Glomerular visceral epithelial cell (primary cell): ENCODE measurements around the gene FUCA1.
"Not testable (repeated sequence)": the region's sequence is repeated elsewhere in the genome, so short reads cannot be mapped to it uniquely, and the experiment has no call there.

Experiments
- DNase-seq: peaks from one replicate; pipeline ENCODE4 v3.0.0-alpha.2; 2016; ENCODE audit errors: extremely low spot score

FUCA1 gene

DNA sequence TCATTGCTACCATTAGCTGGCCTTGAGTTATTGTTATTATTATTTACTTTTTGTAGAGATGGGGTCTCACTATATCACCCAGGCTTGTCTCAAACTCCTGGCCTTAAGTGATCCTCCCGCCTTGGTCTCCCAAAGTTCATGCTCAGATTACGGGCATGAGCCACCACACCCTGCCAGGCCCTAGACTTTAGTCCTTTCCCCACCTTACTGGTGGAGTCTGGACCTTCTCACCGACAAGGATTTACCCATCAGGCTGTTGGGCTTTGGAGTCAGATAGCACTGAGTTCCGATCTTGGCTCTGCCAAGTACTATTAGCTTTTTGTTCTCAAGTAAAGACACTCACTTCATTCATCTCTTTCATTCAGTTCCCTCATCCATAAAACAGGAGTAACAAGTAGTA is 27.9 kb upstream of the FUCA1 start:
- DNase-seq, result no peak

DNA sequence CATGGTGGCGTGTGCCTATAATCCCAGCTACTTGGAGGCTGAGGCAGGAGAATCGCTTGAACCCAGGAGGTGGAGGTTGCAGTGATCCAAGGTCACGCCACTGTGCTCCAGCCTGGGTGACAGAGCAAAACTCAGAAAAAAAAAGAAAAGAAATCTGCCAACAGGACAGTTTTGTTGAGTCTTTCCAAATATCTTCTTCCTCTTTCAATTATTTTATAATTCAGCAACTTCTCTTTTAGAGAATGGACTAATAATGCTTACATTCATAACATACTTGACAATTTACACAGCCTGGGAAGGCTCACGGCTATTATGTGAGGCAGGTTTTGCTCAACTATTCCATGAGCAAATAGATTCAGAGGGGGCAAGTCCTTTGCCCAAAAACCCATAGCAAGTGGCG is 27.0 kb upstream of the FUCA1 start:
- no peak for DNase-seq

DNA sequence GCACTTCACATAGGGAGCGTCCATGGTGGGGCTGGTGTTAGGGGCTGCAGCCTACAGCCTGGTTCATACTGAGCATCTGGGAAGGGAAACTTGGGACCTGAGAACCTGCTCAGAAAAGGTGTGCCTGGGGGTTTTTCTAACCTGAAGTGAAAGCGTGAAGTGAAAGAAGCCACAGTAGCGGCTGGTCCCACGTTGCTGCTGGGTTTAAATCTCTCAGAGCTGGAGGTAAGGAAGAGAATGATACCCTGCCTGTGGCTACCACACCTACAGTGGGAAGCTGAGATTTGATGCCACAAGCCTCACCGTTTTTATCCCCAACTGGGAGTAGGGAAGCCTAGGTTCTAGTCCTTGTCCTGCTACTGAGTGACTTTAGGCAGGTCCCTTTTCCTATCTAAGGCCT is 21.0 kb upstream of the FUCA1 start:
- DNase-seq, result no peak

DNA sequence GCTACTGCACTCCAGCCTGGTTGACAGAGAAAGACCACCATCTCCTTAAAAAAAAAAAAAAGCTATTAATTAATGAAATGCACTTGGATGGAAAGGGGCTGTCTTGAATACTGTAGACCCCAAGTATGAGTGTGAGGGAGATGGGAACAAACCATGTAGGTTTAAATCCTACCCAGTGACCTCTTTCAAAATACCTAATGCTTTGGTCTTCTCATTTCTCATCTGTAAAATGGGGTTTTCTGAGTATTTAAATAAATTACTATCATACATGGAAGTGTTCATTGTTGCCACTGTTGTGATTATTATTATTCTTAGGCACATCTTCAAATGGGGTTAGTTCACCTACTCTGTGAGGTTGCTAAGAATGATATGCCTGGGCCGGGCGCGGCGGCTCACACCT is 17.1 kb upstream of the FUCA1 start:
- no peak for DNase-seq

DNA sequence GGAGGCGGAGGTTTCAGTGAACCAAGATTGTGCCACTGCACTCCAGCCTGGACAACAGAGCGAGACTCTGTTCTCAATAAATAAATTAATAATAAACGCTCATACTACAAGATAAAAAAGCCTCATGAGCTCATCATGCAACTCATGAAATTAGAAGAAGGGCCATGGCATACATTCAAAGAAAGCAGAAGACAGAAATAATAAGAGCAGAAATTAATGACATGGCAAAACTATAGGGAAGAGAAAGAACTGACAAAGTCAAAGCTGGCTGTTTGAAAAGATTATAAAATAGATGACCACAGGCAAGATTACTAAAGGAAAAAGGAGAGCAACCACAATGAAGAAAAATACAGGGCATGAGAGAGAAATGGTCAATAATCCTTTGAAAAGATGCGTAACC is 14.7 kb upstream of the FUCA1 start:
- DNase-seq, result no peak

DNA sequence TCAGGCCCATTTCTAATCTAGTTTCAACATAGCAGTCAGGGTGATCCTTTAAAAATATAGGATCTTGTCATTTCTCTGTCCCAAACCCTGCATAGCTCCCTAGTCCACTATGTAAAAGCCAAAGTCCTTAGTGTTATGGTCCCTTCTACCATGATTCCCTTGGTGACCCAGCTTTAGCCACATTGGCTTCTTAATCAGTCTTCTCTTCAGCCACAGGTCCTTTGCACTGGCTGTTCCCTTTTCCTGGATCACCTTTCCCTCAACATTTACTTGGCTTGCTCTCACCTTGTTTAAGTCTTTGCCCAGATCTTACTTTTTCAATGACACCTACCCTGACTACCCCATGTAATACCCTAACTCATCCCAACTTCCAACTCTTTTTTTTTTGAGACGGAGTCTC is 11.7 kb upstream of the FUCA1 start:
- DNase-seq, result no peak

DNA sequence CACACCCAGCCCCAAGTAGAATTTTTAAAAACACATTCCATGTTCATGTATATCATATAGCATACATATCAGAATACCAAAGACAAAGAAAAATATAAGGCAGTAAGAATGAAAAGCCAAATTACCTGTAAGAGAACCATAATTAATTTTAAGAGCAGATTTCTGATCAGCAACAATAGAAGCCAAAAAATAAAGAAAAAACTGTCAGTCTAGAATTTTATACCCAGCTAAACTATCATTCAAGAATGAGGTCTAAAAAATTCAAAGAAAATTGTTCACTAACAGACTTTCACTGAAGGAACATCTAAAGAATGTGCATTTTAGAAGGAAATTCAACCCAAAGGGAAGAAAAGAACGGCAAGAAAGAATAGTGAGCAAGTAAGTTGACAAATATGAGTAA is 10.6 kb upstream of the FUCA1 start:
- DNase-seq, result no peak

DNA sequence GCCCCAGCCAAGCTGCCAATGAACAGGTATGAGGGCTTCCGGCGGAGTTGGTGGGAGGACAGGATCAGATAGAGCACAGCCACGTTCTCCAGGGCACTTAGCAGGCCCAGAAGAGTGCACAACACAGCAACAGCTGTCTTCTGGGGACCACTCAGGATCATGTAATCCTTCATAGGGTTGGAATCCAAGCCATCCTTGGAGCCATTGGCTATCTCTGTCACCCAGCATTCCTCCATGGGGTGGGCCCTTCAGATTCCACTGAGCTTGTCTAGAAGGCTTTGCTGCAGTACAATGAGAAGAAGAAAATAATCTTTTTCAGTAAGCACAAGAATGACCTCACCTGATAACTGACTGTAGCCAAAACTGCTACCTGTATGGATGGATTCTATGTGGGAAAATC is 7.3 kb upstream of the FUCA1 start:
- no peak for DNase-seq

DNA sequence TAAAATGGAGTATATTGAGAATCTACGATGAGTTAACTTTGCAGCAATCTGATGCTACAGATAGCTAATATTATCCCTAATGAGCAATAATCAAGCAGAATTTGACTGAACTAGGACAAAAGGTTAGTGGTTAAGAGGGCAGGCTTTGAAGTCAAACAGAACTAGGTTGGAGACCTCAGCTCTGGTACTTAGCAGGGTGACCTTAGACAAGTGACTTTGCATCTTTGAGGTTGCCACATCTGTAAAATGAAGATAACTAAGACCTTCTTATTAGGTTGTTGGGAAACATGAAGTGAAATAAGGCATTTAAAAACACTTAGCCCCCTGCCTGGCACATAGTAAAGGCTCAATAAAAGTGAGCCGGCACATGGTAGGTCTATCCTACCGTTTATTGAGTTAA is 4.3 kb upstream of the FUCA1 start:
- no peak for DNase-seq

DNA sequence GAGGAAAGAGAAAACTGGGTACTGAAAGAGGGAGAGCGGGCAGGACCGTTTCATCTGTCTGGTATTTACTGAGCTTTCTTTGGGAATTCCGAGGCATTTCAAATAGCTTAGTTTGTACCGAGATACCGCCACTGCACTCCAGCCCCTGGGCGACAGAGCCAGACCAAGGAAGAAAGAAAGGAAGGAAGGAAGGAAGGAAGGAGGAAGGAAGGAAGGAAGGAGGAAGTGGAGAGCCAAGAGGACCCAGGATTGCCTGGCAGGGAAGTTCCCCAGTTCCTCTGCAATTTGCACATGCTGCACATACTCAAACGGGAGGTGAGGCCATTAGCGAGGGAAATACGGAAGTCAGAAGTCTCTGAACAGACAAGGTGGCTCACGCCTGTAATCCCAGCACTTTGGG is 961 bp upstream of the FUCA1 start:
- no peak for DNase-seq

DNA sequence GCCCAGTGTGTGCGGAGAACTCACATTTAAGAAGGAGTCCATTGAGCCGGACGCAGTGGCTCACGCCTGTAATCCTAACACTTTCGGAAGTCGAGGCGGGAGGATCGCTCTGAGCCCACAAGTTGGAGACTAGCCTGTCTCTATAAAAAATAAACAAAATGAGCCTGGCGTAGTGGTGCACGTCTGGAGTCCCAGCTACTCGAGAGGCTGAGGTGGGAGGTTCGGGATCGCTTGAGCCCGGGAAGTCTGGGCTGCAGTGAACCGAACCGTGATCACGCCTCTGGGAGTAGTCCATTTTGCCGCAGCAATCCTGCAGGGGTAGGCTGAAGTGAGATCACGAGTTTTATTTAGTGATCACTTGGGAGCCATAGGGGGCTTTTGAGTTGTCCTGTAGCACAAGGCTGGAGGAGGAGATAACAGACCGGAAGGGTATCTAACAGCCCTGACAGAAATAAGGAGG is 497 bp upstream of the FUCA1 start:
- DNase-seq, result no peak

DNA sequence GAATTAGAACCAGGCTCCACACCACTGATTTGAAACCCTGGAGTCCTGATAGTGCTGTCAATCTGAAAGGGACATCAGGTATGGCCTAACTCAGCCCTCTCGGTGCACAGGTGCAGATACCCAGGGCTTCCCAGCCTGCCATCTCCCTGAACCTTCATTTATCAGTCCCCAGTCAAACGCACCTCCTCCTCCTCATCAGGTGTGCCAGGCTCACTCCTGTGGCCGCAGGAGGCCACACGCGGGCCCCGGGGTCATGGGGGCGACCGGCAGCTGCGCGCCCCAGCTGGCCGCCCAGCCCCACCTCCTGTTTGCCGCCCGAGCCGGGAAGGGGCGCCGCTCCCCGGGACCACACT is 572 bp downstream of the FUCA1 start:
- DNase-seq, result no peak

DNA sequence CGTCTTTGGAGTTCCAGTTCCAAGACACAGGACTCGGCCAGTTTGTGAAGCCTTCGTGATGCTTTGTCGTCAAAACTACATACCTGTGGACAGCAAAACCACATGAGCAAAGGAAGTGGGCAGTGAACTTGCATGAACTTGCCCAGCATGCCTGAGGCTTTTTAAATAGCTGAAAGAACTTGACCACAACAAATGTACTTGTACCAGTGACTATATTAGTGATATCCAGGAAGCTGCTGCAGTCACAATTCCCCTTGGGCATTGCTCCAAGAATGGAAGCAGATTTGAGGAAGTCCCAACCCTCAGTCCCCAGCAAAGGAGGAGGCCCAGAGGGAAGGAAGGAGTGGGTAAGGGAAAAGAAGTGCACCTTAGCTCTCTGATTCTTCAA is 2.6 kb downstream of the FUCA1 start:
- peak; percentile 96 for DNase-seq

DNA sequence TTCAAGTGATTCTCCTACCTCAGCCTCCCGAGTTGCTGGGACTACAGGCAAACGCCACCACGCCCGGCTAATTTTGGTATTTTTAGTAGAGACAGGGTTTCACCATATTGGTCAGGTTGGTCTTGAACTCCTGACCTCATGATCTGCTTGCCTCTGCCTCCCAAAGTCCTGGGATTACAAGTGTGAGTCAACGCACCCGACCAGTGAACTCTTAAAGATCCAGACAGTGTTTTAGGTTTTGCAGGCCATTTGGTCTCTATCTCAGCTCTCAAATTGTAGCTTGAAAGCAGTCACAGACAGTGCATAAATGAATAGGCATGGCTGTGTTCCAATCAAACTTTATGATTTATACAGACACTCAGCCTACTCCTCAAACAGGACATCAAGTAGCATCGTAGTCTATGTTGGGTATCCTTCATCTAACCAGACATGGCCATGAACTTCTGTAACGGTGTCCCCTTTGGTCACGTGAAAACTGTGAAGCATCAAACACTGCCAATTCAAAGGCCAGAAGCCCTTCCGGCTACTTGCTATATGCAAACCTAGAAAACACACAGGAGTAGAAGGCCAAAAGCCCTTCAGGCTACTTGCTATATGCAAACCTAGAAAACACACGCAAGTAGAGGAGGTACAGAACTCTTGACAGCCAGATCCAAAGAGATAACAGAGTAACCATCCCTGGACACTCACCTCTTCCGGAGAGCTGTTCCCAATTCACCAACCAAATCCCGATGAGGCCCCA is 3.1 kb downstream of the FUCA1 start:
- peak; percentile 37 for DNase-seq

DNA sequence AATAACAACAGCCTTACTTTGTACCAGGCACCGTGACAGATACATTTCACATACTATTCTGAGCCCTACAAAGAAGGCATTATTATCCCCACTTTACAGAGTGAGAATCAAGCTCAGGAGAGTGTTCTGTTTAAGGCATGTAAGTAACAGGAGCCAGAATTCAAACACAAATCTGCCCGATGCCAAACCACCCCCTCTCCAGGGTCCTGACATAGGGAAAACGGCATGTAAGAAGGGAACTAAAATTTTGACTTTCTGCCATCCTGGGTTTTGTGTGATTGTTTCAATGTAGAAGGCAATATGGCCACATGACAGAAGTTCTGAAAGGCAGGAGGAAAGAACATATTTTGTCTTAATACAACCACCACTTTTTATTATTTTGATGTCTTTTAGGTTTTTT is 5.5 kb downstream of the FUCA1 start:
- no peak for DNase-seq

DNA sequence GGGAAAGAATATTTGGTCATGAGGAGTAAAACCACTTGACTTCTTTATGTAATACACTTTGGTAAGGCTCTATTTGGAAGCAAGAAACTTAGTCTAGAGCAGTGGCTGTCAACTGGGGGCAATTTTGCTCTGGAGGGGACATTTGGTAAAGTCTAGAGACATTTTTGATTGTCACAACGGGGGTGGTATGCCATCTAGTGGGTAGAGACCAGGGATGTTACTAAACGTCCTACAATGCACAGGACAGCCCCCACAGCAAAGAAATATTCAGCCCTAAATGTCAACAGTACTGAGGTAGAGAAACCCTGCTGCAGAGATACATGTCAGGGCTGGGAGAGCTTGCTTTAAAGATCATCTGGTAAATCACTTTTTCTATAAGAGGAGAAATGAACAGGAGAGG is 13.5 kb downstream of the FUCA1 start:
- DNase-seq, result no peak

DNA sequence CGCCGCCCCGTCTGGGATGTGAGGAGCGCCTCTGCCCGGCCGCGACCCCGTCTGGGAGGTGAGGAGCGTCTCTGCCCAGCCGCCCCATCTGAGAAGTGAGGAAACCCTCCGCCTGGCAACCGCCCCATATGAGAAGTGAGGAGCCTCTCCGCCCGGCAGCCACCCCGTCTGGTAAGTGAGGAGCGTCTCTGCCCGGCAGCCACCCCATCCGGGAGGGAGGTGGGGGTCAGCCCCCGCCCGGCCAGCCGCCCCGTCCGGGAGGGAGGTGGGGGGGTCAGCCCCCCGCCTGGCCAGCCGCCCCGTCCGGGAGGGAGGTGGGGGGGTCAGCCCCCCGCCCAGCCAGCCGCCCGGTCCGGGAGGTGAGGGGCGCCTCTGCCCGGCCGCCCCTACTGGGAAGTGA is 15.0 kb downstream of the FUCA1 start:
- DNase-seq, result not testable (repeated sequence)

DNA sequence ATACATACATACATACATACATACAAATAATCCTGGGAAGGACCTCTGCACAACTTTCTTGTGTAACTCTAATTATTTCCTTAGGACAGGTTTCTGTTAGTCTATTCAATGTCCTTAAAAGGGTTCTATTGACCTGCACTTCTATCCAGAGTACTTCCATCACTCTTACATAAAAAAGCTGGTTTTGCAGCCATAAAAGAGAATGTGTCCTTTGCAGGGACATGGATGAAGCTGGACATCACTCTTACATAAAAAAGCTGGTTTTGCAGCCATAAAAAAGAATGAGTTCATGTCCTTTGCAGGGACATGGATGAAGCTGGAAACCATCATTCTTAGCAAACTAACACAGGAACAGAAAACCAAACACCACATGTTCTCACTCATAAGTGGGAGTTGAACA is 16.7 kb downstream of the FUCA1 start:
- DNase-seq, result not testable (repeated sequence)

DNA sequence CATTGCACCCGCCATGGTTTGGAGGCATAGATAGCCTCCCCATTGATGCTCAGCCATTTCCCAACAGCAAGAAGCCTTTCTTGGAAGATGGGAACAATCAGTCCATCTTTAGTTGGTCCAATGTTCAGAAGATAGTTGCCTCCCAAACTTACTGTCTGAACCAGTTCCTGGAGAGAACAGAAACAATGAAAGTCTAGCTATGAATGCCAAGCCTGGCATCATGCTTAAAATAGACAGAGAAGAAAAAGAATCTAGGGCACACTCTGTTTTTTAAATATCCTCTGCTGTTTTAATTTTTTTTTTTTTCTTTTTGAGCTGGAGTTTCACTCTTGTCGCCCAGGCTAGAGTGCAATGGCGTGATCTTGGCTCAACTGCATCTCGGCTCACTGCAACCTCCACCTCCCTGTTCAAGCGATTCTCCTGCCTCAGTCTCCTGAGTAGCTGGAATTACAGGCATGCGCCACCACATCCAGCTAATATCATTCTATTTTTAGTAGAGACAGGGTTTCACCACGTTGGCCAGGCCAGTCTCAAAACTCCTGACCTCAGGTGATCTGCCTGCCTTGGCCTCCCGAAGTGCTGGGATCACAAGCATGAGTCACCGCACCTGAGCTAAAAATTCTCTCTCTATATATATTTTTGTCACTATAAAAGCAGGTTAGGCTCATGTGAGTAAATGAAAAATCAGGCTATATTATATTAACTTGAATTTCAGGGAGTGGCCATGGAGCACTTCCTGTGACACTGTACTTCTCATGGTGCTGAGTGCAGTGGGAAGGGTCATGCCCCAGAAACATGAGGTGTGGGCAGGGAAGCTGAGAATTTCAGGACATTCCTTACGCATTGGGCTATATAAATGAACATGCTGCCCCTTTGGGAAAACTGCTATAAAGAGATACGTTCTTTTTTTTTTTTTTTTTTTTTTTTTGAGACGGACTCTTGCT is 19.1 kb downstream of the FUCA1 start:
- no peak for DNase-seq

DNA sequence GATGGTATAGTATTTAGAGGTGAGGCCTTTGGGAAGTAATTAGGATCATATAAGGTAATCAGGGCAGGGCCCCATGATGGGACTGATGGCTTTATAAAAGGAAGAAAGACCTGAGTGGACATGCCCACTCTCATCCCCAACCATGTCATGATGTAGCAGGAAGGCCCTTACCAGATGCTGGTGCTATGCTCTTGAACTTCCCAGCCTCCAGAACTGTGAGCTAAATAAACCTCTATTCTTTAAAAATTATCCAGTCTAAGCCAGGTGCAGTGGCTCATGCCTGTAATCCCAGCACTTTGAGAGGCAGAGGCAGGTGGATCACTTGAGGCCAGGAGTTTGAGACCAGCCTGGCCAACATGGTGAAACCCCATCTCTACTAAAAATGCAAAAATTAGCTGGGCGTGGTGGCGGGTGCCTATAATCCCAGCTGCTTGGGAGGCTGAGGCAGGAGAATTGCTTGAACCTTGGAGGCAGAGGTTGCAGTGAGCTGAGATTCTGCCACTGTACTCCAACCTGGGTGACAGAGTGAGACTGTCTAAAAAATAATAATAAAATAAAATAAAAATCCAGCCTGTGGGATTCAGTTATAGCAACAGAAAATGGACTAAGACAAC is 20.5 kb downstream of the FUCA1 start:
- not testable (repeated sequence) for DNase-seq

DNA sequence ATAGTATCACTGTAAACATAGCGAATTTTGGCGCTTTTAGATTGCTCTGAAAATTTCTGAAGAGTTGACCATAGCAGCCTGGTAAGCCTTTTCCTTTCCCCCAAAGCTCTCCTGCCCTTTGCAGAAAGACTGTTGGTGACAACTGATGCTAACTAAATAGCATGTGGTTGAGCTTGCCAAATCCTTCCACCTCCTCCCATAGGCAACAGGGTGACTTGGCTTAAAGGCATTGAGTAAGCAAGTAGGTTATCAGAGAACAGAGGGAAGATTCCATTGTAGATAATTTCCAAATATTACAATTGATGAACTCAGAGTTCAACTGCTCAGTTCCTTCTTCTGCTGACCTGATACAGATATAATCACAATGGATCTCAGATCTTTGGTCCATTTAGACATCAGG is 22.9 kb downstream of the FUCA1 start:
- no peak for DNase-seq

DNA sequence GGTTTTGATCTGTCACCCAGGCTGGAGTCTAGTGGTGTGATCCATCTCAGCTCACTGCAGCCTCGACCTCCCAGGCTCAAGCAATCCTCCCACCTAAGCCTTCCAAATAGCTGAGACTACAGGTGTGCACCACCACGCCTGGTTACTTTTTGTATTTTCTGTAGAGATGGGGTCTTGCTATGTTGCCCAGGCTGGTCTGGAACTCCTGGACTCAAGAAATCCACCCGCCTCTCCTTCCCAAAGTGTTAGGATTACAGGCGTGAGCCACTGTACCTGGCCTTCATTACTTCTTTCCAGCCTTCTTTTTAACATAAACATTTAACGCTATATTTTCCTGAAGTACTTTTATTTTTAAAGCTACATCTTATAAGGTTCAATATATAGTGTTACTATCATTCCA is 24.4 kb downstream of the FUCA1 start:
- no peak for DNase-seq

DNA sequence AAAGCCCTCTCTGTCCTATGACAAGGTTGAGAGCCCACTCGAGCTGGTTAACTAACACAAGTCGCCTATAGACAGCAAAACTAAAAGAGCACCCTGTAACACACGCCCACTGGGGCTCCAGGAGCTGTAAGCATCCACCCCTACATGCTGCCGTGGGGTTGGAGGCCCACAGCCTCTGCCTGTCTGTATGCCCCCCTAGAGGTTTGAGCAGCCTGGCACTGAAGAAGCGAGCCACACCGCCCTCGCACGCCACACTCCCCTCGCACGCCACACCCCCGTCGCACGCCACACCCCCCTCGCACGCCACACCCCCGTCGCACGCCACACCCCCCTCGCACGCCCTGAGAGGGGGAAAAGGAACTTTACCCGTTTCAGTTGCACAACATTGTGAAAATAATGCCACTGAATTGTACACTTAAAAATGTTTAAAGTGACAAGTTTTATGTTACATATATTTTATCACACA is 29.7 kb downstream of the FUCA1 start:
- DNase-seq, result peak; percentile 56
